ENCODE results near the gene ERP27. TPM values are rescaled to one million over a fixed set of nuclear protein-coding genes. Genes with fewer than 3 reads are reported as not detected.
A peak's percentile ranks its signal among the peaks of the same experiment; 100 is the strongest.

The ERP27 gene
- total RNA-seq, 1 experiment from 2014 or later = 2.3 TPM

DNA sequence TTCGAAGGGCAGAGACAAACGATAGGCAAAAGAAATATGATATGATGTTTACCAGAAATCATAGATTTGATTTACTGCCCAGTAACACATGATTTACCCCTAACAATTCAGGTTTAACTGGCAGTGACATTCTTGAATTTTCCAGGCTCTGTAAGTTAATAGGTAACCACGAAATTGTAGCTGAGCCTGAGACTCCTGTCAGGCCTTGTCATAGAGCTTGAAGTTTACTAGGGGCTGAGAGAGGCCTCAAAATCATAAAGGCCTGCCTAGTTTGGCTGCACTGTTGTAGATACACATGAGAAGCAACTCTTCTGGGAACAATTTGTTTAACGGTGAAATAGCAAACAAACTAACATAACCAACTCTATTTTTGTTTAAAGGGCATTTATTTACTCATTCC is 3.3 kb downstream of the ERP27 start:
- TF ChIP-seq, protein P1, sequence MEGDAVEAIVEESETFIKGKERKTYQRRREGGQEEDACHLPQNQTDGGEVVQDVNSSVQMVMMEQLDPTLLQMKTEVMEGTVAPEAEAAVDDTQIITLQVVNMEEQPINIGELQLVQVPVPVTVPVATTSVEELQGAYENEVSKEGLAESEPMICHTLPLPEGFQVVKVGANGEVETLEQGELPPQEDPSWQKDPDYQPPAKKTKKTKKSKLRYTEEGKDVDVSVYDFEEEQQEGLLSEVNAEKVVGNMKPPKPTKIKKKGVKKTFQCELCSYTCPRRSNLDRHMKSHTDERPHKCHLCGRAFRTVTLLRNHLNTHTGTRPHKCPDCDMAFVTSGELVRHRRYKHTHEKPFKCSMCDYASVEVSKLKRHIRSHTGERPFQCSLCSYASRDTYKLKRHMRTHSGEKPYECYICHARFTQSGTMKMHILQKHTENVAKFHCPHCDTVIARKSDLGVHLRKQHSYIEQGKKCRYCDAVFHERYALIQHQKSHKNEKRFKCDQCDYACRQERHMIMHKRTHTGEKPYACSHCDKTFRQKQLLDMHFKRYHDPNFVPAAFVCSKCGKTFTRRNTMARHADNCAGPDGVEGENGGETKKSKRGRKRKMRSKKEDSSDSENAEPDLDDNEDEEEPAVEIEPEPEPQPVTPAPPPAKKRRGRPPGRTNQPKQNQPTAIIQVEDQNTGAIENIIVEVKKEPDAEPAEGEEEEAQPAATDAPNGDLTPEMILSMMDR (IDR thresholded peaks at IDR 0.05; ENCODE audit: unreplicated experiment) = no peak
- H3K27me3 Mint-ChIP-seq (ENCODE audit: unreplicated experiment) = no peaks in the 10 kb centered on the region
- H3K4me1 Mint-ChIP-seq (ENCODE audit: low read depth, unreplicated experiment) = peaks cover 53% of the 10 kb centered on the region
- peaks cover 7% of the 10 kb centered on the region for H3K36me3 Mint-ChIP-seq (ENCODE audit: insufficient read depth, unreplicated experiment)
- BruUV-seq (replicated peaks) = no TSS peak
- peaks cover 4% of the 10 kb centered on the region for H3K9me3 Mint-ChIP-seq (ENCODE audit: low read depth, unreplicated experiment)
- no peak overlapping the region for H3K4me3 Mint-ChIP-seq (ENCODE audit: low read depth, unreplicated experiment)
- DNase-seq = no peak
- peak overlapping the region; percentile 77 for H3K27ac Mint-ChIP-seq (ENCODE audit: unreplicated experiment)
- intact Hi-C loops (cut with micrococcal nuclease; ENCODE audit: unreplicated experiment) = no loop called here
- CTCF ChIA-PET = interaction anchor here (1.0 kb wide), 1 partner anchor 60 kb away, joined by 3 read pairs; no protein-coding TSS in a partner anchor

DNA sequence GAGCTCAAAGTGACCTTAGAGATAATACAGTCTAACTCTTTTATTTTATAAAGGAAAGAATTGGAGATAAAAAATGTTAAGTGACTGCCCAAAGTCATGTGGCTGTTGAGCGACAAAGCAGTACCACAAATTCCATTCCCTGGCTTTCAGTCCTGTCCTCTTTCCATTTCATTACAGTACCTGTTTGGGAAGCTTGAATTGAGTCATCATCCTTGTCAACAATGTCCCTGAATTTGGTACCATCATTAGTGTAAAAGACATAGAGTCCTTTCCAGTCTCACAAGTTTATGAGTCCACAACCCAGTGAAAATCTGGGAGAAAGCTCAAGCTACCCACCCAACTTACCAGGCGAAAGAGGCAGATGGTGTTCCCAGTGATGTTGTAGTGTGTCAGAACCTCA is 3.8 kb downstream of the ERP27 start:
- CTCF ChIA-PET = interaction anchor here (1.0 kb wide), 1 partner anchor 61 kb away, joined by 3 read pairs; no protein-coding TSS in a partner anchor
- TF ChIP-seq, protein P1 (IDR thresholded peaks at IDR 0.05; ENCODE audit: unreplicated experiment) = no peak
- H3K4me3 Mint-ChIP-seq (ENCODE audit: low read depth, unreplicated experiment) = no peak overlapping the region
- intact Hi-C loops (cut with micrococcal nuclease; ENCODE audit: unreplicated experiment) = loop anchor here (5.0 kb wide), 2 partner anchors 53 to 87 kb away; no protein-coding TSS in a partner anchor
- DNase-seq = no peak
- peak overlapping the region; percentile 77 for H3K27ac Mint-ChIP-seq (ENCODE audit: unreplicated experiment)
- no peaks in the 10 kb centered on the region for H3K27me3 Mint-ChIP-seq (ENCODE audit: unreplicated experiment)
- BruUV-seq (replicated peaks) = no TSS peak
- peaks cover 4% of the 10 kb centered on the region for H3K9me3 Mint-ChIP-seq (ENCODE audit: low read depth, unreplicated experiment)
- peaks cover 7% of the 10 kb centered on the region for H3K36me3 Mint-ChIP-seq (ENCODE audit: insufficient read depth, unreplicated experiment)
- peaks cover 53% of the 10 kb centered on the region for H3K4me1 Mint-ChIP-seq (ENCODE audit: low read depth, unreplicated experiment)

- H3K36me3 Mint-ChIP-seq (ENCODE audit: insufficient read depth, unreplicated experiment) = peaks cover 15% of the 10 kb centered on the region
- peaks cover 4% of the 10 kb centered on the region for H3K9me3 Mint-ChIP-seq (ENCODE audit: low read depth, unreplicated experiment)
- CTCF ChIA-PET = interaction anchor here (0.5 to 0.7 kb wide), 4 partner anchors 22 to 917 kb away, joined by 3 to 4 read pairs (median 4); no protein-coding TSS in a partner anchor
- DNase-seq = no peak
- no peaks in the 10 kb centered on the region for H3K27me3 Mint-ChIP-seq (ENCODE audit: unreplicated experiment)
- intact Hi-C loops (cut with micrococcal nuclease; ENCODE audit: unreplicated experiment) = loop anchor here (5.0 kb wide), 2 partner anchors 55 to 85 kb away; no protein-coding TSS in a partner anchor
- H3K4me1 Mint-ChIP-seq (ENCODE audit: low read depth, unreplicated experiment) = peaks cover 74% of the 10 kb centered on the region
- H3K27ac Mint-ChIP-seq (ENCODE audit: unreplicated experiment) = peak overlapping the region; percentile 80
- TF ChIP-seq, protein P1 (IDR thresholded peaks at IDR 0.05; ENCODE audit: unreplicated experiment) = no peak
- no TSS peak for BruUV-seq (replicated peaks)
- H3K4me3 Mint-ChIP-seq (ENCODE audit: low read depth, unreplicated experiment) = no peak overlapping the region
Measured at GRCh38 chr12:14931791-14932560, 6.4 kb downstream of the ERP27 start.

- BruUV-seq (replicated peaks) = no TSS peak
- Mint-ChIP-seq H3K36me3 (ENCODE audit: insufficient read depth, unreplicated experiment) (peaks cover 15% of the 10 kb centered on the region), H3K4me3 (ENCODE audit: low read depth, unreplicated experiment) (no peak overlapping the region), H3K27me3 (ENCODE audit: unreplicated experiment) (no peaks in the 10 kb centered on the region), H3K9me3 (ENCODE audit: low read depth, unreplicated experiment) (peaks cover 4% of the 10 kb centered on the region), H3K27ac (ENCODE audit: unreplicated experiment) (no peak overlapping the region), H3K4me1 (ENCODE audit: low read depth, unreplicated experiment) (peaks cover 73% of the 10 kb centered on the region)
- TF ChIP-seq, protein P1 (IDR thresholded peaks at IDR 0.05; ENCODE audit: unreplicated experiment) = no peak
- intact Hi-C loops (cut with micrococcal nuclease; ENCODE audit: unreplicated experiment) = loop anchor here (5.0 kb wide), 2 partner anchors 56 to 84 kb away; no protein-coding TSS in a partner anchor
- CTCF ChIA-PET = interaction anchor here (0.5 to 0.7 kb wide), 4 partner anchors 21 to 918 kb away, joined by 3 to 4 read pairs (median 4); no protein-coding TSS in a partner anchor
- no peak for DNase-seq
Measured at GRCh38 chr12:14931359-14931758, 7.0 kb downstream of the ERP27 start.

Measured in Calu3 (cell line).